Gastroesophageal sphincter (tissue), 3 donors: Measurements from ENCODE around the gene SCAANT1.

Experiments
- CTCF ChIP-seq, 4 experiments: fragments of 200-600 bp in 2 of 4; fragments of 450-650 bp in 2 of 4; sonication (generic) in 1 of 4; IDR thresholded peaks; one replicate each; pipeline ENCODE4 v1.5.1; 2017 to 2019; ENCODE audit warnings: antibody characterized with exemption in 4 of 4, mild to moderate bottlenecking in 2 of 4, moderate library complexity in 2 of 4
- EP300 ChIP-seq: sonication (generic); formaldehyde crosslinking; IDR thresholded peaks from one replicate; pipeline ENCODE4 v1.6.1; 2017; ENCODE audit warnings: antibody characterized with exemption, mild to moderate bottlenecking
- POLR2A ChIP-seq, 2 donors: fragments of 450-650 bp; IDR thresholded peaks; one replicate each; pipeline ENCODE4 v1.6.1; 2017; ENCODE audit warnings: antibody characterized with exemption in 2 of 2, mild to moderate bottlenecking in 2 of 2, moderate library complexity in 1 of 2
- POLR2AphosphoS5 ChIP-seq: sonication (generic); formaldehyde crosslinking; IDR thresholded peaks from one replicate; pipeline ENCODE4 v1.6.1; 2017; ENCODE audit warnings: antibody characterized with exemption

- TF ChIP-seq CTCF (IDR thresholded peaks at IDR 0.05) (no peak), EP300 (no peak), POLR2A (IDR thresholded peaks at IDR 0.05) (no peak), POLR2AphosphoS5 (no peak)
Measured at GRCh38 chr3:63937661-63938651, 25.8 kb upstream of the SCAANT1 start.
